GM21576 (cell line): Measurements from ENCODE around the gene CCDC88C.
A peak's percentile ranks its signal among the peaks of the same experiment; 100 is the strongest.

Source experiments
- ATAC-seq: cut with Tn5 transposase; IDR thresholded peaks from one replicate; pipeline ENCODE4 v1.9.1; 2021; ENCODE audit warnings: mild to moderate bottlenecking, moderate library complexity; ENCODE audit not compliant: unreplicated experiment

The CCDC88C gene

GRCh38 chr14:91399868-91400640 is 17.6 kb downstream of the CCDC88C start:
- no peak for ATAC-seq

- no peak for ATAC-seq
Measured at GRCh38 chr14:91398707-91399106, 18.9 kb downstream of the CCDC88C start.

- no peak for ATAC-seq
Measured at GRCh38 chr14:91397965-91398591, 19.5 kb downstream of the CCDC88C start.

- ATAC-seq = peak; percentile 76
Measured at GRCh38 chr14:91396959-91397815, 20.4 kb downstream of the CCDC88C start.

GRCh38 chr14:91396013-91396660 is 21.5 kb downstream of the CCDC88C start:
- no peak for ATAC-seq

GRCh38 chr14:91395466-91395865 is 22.2 kb downstream of the CCDC88C start:
- no peak for ATAC-seq

- no peak for ATAC-seq
Measured at GRCh38 chr14:91394105-91395081, 23.2 kb downstream of the CCDC88C start.

GRCh38 chr14:91392623-91393303 is 24.9 kb downstream of the CCDC88C start:
- no peak for ATAC-seq

GRCh38 chr14:91390165-91390778 is 27.3 kb downstream of the CCDC88C start:
- no peak for ATAC-seq

- ATAC-seq = no peak
Measured at GRCh38 chr14:91389150-91389549, 28.5 kb downstream of the CCDC88C start.

GRCh38 chr14:91388551-91388975 is 29.1 kb downstream of the CCDC88C start:
- ATAC-seq = peak; percentile 73

- no peak for ATAC-seq
Measured at GRCh38 chr14:91387951-91388381, 29.7 kb downstream of the CCDC88C start.

GRCh38 chr14:91387169-91387835 is 30.3 kb downstream of the CCDC88C start:
- ATAC-seq = no peak

- no peak for ATAC-seq
Measured at GRCh38 chr14:91385697-91386096, 31.9 kb downstream of the CCDC88C start.

- ATAC-seq = no peak
Measured at GRCh38 chr14:91385224-91385623, 32.4 kb downstream of the CCDC88C start.

- no peak for ATAC-seq
Measured at GRCh38 chr14:91383439-91383838, 34.2 kb downstream of the CCDC88C start.

- no peak for ATAC-seq
Measured at GRCh38 chr14:91381801-91382670, 35.6 kb downstream of the CCDC88C start.
